Left kidney (tissue), 2 donors: ENCODE measurements around the gene CS. TPM values are rescaled to one million over a fixed set of nuclear protein-coding genes. Genes with fewer than 3 reads are reported as not detected.
"Not testable (repeated sequence)": the region's sequence is repeated elsewhere in the genome, so short reads cannot be mapped to it uniquely, and the experiment has no call there.

Experiments
- DNase-seq: peaks from one replicate; pipeline ENCODE4 v3.0.0-alpha.2; 2013
- polyA plus RNA-seq: library from polyadenylated mRNA; unstranded; fragments of 120-200 nt; gene quantifications from one replicate; pipeline ENCODE4 v1.2.1, GENCODE V29; 2013; ENCODE audit not compliant: insufficient read length

The CS gene
- polyA plus RNA-seq, 1 donor = 241 TPM

GRCh38 chr12:56282579-56282978 lies 17.6 kb downstream of the CS start:
- no peak for DNase-seq

GRCh38 chr12:56282030-56282429 lies 18.1 kb downstream of the CS start:
- no peak for DNase-seq

- DNase-seq = no peak
Observed at GRCh38 chr12:56280849-56281248, 19.3 kb downstream of the CS start.

GRCh38 chr12:56278905-56279304 lies 21.2 kb downstream of the CS start:
- DNase-seq = no peak

GRCh38 chr12:56274299-56274698 lies 25.8 kb downstream of the CS start:
- no peak for DNase-seq

- not testable (repeated sequence) for DNase-seq
Observed at GRCh38 chr12:56272468-56272867, 27.7 kb downstream of the CS start.

GRCh38 chr12:56271031-56271430 lies 29.1 kb downstream of the CS start:
- DNase-seq = no peak

- no peak for DNase-seq
Observed at GRCh38 chr12:56267443-56268071, 32.6 kb downstream of the CS start.

GRCh38 chr12:56266693-56267442 lies 33.3 kb downstream of the CS start, which contains the start of gene COQ10A:
TSS of gene COQ10A (plus strand) at chr12:56266942. CDS start at chr12:56267119, 177 bp downstream.
- peak; percentile 90 for DNase-seq

GRCh38 chr12:56266068-56266692 lies 34.0 kb downstream of the CS start:
- not testable (repeated sequence) for DNase-seq

- DNase-seq = not testable (repeated sequence)
Observed at GRCh38 chr12:56262955-56263354, 37.2 kb downstream of the CS start.

GRCh38 chr12:56261503-56262232 lies 38.5 kb downstream of the CS start:
- DNase-seq = no peak

GRCh38 chr12:56260921-56261320 lies 39.2 kb downstream of the CS start:
- DNase-seq = no peak

GRCh38 chr12:56260380-56260779 lies 39.8 kb downstream of the CS start:
- DNase-seq = no peak

GRCh38 chr12:56258820-56259183 lies 41.3 kb downstream of the CS start:
- DNase-seq = no peak

- DNase-seq = peak; percentile 79
Observed at GRCh38 chr12:56258068-56258819, 41.9 kb downstream of the CS start, which contains the start of gene ANKRD52. TSS of gene ANKRD52 (minus strand) at chr12:56258384. CDS start at chr12:56258269, 115 bp downstream.

- peak; percentile 37 for DNase-seq
Observed at GRCh38 chr12:56257491-56258067, 42.6 kb downstream of the CS start.

GRCh38 chr12:56257071-56257470 lies 43.1 kb downstream of the CS start:
- no peak for DNase-seq

- DNase-seq = no peak
Observed at GRCh38 chr12:56256326-56256960, 43.7 kb downstream of the CS start.

GRCh38 chr12:56255671-56256070 lies 44.5 kb downstream of the CS start:
- no peak for DNase-seq

GRCh38 chr12:56253091-56253490 lies 47.0 kb downstream of the CS start:
- DNase-seq = no peak
